T-helper 22 cell (primary cell): ENCODE measurements around the gene GDI2.

Experiments used
- DNase-seq: peaks from one replicate; pipeline ENCODE4 v3.0.0-alpha.2; 2020; ENCODE audit warnings: low read depth

The GDI2 gene

DNA sequence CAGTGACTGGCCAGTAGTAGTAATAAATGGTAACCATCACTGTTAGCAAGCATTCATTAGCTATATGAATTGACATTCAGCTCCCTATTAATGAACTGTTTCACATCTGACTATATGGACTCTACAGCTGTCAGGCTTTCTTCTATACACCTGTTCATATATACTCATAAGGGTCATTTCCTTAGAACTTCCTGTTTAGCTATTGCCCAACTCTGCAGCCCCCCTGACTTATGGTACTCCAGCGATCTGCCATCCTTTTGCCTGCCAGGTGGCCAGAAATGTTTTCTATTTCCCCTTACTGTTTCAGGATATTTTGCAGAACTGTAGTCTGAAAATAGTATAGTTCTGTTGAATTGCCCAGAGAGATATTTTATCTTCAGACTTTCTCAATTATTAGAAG is 72.0 kb downstream of the GDI2 start:
- DNase-seq: no peak

DNA sequence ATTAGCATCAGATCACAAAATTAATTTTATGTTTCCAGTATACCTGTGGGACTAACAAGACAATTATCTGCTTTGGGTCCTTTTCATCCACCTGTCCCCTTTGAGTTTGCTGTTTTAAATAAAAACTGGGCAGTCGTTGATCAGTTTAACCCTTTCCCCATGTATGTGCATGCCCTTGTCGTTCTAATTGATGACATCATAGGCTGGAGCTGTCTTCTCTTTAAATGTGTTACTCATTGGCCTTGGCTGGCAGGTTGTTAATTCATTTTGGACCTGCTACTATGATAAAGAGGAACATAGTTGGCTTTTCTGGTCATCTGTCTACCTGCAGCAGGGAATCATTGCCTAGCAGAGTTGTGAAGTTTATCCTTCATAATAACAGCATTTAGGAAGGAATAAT is 74.8 kb downstream of the GDI2 start:
- DNase-seq: no peak

DNA sequence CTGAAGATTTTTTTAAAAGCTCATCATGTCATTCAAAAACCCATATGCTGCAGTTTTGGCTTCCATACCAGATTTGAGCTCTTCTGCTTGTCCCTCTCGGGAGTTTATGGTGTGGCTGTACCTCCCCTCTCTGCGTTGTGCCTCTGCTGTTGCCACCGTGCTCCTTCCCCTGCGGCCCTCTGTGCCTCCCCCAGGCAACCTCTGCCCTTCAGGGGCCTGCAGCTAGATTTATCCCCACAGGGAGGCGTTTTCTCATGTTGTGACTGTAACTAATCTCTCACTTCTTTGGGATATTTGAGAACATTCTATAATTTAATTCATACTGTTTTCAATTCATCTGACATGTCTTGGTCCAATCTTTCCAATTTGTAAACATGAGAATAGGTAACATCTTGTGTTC is 75.9 kb downstream of the GDI2 start:
- DNase-seq: no peak

DNA sequence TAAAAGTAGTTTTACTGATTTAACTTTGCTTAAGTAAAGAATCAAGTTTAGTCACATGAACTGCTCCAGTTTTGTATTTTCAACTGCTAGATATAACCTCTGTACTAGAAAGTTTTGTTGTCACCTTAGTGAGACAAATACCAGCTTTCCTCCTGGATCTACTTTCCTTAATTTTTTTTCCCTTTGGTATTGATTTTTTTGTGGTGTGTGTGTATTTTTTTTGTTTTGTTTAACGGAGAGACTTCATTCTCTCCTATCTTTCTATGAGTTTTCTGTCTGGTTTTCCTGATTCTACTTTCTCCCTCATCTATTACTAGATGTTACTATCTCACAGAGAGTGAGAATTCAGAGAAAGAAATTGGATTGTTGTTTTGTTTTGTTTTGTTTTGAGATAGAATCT is 76.6 kb downstream of the GDI2 start:
- DNase-seq: no peak

DNA sequence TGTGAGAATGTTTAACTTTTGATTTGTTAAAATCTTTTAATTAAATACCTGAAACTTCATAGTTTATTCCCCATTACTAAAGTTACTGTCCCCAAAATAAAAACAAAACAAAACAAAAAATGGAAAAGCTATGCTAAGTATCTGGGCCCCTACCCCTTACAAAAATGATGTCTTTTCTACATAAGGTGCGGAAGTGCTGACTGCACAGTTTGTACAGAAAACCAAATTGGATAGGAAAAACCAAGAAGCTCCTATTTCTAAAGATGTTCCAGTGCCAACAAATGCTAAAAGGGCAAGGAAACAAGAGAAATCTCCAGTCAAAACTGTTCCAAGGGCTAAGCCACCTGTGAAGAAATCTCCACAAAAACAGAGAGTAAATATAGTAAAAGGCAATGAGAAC is 78.1 kb downstream of the GDI2 start:
- DNase-seq: no peak

DNA sequence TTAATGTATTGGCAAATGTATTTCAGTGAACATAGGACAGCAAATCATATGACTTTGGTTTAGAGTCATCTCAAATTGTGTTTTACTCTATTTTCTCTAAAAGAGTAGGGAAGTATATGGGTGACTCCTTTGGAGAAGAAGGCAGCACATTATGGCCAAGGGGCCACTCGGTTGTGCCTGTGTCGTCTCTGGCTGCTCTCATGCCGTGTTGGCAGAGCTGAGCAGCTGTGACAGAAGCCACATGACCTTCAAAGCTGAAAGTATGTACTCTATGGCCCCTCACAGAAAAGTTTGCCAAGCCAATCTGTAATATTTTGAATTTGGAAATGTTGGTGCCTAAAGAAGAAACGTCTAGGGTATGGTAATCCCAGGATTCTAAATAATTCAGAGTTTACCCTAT is 81.1 kb downstream of the GDI2 start:
- DNase-seq: no peak

DNA sequence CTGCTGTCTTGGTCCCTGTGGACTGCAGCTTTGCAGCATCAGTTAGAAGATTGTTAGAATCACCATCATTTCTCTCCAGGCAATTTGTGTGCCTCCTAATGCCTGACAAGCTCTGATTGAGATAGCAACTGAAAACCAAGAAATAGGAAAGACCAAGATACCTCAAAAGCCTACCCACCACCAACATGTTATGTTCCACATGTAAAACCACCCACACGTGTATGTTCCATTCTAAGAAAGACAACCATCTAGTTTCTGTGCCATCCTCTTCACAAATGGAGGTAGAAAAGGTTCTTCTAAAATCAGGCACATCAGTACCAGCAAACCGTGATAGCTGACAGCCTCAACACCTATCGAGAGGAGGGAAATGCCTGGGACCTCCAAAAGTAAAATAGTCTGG is 81.7 kb downstream of the GDI2 start:
- DNase-seq: no peak

DNA sequence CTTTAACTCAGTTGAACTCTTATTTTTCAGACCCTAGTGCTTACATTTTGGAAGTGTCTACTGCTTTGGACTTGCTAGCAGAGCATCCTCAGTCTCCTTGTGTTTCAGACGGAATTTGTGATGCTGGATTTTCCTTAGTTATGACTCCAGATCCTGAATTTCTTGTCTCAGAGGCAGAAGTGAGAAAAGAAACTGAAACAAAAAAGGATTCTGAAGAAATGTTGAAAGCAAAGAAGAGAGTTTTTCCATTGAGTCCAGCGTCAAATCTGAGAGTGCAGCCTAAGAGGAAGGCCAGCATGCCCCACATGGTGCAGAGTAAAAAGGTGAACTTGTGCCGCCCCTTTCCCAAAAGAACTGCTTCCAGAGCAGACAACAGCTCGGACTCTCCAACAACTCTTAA is 82.5 kb downstream of the GDI2 start:
- DNase-seq: no peak

DNA sequence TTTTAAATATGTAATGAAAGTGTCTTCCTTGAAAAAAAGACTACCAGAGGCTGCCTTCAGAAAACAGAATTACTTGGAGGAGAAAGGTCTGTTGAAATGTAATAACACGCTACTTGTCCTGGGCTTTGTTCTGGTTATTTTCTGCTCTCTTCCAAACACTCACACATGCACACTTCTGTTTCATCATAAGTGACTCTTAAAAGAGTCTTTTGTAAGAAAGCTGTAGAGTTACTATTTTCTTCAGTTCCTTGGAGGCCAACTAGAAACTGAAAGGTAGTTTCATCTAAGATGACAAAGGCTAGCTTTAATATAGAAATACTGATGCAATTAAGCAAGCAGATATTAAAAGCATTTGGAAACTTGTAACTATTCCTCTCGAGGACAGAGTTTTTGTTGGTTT is 89.5 kb downstream of the GDI2 start:
- DNase-seq: no peak

DNA sequence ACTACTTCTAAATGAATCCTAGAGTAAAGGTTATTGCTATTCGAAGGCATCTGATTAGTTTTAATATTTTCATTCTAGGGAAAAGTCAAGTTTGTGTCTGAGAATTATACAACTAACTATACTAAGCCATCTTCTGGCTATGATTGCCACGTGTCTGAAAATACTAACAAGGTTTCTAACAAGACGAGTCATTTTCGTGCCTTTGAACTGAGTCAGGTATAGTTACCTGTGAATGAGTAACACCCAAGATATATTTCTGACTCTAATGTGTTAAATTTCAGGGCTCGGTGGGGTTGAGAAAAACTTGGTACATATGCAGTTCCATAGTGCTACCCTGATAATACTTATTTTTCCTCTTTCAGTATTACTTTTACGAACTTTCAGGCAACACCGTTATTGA is 93.1 kb downstream of the GDI2 start:
- DNase-seq: no peak

DNA sequence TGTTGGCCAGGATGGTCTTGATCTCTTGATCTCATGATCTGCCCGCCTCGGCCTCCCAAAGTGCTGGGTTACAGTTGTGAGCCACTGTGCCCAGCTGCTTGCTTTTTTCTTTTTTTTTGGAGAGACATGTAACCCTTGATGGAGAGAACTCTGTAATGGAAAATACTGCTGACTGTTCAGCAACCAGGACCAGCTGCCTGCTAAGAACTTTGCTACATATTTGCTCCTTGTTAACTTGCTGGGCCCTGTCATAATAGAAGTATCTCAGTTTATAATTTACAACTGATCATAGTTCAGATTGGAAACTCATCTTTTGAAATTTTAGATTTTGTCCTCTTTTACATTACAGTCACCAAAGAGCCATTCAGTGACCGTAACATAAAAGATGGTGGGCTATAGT is 93.7 kb downstream of the GDI2 start:
- DNase-seq: no peak
